ENCODE measurements around the gene CIDEA.
A peak's percentile ranks its signal among the peaks of the same experiment; 100 is the strongest.

The CIDEA gene

DNA sequence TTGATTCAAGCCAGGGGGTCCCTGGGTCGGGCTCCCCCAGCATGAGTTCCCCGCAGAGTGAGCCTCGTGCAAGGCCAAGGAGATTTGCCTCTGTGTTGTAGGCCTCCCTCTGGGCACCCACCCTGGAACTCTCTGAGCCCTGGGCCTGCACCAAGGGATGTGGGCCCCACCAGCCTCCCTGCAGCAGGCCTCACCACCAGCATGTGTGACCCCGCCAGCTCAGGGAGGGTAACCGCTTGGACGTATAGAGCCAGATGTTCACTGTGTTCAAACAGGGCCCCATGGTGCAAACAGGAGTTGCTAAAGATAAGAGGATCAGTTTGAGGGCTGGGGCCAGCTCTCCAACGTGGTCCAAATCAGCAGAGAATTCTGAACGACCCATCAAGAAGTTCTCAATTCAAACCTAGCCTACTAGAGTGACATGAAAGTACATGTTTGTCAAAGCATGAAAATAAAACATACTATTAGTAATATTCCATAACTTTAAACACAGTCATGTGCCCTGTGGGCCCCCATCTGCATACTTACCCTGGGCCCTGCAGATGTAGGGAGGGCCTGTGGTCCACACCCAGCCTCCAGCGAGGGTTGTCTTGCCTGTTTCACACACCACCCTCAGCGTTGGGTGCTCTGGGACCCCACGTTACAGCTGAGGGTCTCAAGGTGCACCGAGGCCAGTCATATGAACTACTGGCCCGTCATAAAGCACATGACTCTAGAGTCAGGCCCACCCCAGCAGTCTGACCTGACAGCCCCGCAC lies 48.4 kb downstream of the CIDEA start:
- no peak for DNase-seq

DNA sequence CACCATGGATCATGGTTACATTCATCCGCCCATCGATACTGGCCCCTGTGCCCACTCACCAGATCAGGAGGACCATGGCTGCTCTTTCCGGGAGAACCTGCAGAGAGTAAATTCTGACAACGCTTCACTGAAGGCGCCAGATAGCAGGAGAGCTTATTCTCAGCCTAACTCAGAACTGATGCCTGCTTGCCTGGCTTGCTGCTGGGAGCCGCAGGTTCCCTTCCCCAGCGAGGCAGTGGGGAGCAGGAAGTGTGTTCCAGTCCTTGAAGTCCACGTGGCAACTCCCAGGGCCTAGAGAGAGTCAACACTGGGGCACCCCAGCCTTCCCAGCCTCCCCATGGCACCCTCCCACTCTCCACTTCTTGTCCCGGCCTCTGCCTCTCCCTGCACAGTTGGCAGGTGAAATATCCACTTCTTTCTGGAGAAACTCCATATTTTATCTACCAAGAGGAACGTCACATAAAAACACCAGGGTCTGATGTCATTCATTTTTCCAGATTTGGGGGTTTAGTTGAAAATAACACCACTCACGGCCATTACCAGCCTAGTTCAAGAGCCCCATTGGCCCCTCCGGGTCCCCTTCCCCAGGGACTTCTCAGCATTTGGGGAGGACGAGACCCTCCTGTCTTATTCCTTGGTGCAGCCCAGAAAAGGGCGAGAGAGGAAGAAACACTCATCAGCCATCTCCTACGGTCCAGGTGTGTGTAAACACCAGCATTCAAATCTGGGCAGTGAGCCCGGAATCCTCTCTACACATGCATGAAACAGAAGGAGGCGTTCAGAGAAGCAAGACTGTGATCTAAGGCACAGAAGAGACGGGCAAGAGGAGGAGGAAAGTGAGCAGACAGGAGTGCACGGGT lies 50.4 kb downstream of the CIDEA start:
- DNase-seq: no peak

DNA sequence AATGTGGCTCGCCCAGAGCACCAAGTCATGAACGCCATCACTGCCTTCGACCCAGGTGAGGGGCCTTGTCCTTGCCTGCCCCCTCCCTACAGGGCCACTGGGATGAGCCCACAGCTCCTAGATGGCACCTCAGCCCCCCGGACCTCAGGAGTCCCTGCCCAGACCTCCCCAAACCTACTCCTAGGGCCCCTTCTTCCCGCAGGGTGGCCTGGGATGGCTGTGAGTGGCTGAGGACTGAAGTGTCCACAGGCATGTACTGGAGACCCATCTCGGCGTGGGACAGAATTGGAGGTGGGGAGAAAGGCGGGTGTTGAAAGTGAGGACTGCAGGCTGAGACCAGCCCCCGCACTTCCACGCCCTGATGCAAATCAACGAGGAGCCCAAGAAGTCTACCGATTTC lies 51.0 kb downstream of the CIDEA start:
- no peak for DNase-seq

DNA sequence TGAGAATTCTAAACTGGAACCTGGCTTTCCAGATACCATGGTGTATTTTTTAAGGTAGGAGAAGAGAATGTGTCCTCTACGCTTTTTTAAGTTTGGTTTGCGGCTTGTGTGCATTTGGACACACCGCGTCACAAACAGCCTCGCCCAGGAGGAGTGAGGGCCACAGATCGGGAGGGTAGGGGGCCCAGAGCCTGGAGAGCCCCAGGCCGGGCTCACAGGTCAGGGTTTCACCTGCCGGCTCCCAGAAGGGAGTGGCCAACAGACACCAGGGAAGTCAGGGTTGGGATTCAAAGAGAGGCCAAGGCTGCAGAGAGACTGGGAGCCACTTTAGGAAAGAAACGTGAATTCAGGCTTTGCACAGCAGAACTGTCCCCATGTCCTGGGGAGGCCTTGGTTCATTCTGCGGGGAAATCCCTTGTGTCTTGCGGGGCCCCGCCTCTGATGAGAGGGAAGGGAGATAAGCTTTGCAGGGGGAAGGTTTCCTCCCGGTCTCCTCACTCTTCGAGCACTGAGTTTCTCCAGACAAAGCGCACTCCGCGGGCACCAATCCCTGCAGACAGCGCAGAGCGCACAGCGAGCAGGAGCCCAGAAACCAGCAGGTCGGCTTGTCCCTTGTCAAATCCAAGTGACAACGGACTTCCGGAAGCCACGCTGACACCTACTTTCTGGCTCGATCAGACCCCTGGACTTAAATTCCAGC lies 51.9 kb downstream of the CIDEA start:
- DNase-seq: no peak

DNA sequence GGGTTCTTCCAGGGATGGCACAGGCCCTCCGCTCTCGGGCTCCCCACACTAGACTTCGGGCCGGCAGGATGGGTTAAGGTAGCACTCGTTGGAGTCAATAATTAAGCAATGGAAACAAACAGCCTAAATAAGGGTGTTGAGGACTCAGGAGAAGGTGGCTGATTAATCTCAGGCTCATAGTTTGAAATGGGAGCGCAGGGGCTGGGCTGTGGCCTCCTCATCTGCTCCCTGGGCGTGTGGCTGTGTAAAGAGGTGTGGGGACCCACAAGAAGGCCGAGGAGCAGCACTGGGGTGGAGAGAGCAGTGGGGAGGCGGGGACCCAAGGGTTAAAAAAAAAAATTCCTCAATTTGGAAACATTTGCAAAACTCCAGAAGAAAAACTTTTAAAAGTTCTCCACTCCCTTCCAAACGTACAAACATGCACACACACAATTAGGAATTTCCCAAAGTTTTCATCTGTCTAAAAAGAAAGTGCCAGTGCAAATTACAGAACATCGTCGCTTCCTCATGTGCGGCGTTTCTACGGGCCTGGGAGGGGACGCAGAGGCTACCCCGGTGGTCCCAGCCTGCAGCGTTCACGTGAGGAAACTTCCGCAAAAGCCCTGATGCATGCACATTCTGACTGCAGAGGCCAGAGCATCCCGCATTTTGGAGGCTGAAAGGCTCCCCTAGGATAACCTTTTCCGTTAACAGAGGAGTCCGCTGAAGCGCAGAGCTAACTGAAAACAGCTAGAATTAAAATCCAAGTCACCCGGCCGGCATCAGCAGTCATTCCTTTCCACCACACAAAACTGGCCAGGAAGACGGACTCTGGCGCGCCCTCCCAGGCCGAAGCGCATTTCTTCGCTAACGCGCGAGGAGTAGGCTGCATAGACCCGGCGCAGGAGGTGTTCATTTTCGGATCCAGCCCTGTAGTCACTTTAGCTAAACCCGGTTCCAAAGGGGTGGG lies 52.9 kb downstream of the CIDEA start:
- DNase-seq: no peak

DNA sequence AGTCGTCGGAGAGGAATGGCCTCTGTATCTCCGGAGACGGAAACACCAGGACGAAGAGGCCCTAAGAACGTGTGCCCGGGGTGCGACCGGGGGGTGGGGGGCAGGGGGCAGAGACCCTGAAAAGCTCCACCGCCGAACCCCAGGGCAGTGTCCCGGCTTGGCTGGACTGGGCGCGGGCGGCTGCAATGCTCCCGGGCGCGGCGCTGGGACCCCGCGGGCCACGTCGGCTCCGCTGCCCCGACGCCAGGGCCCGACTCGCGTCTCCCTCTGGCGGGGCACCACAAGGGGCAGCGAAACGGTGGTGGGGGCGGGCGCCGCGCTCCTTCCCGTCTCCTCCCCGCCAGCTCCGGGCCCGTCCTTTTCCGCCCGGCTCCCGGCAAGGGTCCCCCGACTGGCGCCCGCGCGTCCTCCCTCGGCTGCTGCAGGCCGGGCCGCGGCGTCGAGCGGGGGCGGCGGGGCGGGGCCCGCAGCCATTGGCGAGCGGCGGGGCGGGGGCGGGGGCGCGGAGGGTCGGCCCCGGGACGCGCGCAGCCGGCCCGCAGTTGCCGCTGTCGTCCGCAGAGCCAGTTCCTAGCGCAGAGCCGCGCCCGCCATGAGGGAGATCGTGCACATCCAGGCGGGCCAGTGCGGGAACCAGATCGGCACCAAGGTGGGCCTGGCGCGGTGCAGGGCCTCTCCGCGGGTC lies 53.7 kb downstream of the CIDEA start, which contains the start of gene TUBB6:
Gene TUBB6 (plus strand): TSS at position 541 of the 685 bp plus-strand sequence. CDS start 52 bp downstream, at position 593.
- DNase-seq: peak; percentile 29

DNA sequence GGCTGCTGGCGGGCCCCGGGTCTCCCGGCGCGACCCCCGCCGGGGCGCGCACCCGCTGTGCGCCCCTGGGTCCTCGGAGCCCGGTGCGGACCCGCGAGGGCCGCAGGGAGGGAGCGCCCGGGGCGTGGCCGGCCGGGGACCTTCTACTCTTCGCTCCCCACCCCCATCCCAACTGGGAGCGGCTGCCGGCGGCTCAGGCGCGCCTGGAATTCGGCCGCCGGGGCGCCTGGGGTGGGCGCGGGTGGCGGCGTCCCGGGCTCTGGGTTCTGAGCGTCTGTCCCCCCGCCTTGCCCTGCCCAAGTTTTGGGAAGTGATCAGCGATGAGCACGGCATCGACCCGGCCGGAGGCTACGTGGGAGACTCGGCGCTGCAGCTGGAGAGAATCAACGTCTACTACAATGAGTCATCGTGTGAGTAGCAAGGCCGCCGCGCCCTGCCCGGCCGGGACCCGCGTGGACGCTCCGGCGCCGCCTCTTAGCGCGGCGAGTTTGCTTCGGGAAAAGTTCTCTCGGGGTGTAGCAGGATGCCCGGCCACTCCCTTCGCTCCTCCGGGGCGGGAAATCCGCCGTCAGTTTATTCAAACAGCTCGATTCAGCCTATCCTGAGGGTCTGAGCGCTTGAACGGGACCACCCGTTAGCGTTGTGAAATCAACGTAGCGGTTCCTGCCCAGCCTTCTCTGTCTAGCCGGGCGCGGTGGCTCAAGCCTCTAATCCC lies 54.4 kb downstream of the CIDEA start:
- DNase-seq: peak; percentile 29

DNA sequence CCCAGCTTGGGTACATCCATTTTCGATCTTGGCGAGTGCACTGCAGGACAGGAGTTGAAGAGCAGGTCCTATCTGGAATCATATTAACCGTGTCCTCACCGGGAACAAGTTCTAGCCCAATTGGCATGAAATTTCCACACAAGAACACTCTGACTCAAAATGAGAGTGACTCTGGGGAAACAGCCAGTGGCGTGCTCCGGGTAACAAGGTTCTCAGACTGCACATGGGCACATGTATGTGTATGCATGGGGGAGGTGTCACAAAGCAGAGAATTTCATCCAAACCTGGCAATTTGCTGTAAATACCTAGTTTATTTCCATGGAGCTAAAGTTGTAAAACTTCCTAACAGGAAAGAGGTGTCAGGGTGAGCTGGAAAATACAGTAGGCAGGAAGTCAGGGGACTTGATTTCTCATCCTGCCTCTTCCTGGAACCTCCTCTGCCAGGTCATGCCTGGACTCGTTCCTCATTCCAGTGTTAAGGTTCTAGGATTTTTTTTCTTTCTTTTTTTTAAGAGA lies 55.6 kb downstream of the CIDEA start:
- no peak for DNase-seq

DNA sequence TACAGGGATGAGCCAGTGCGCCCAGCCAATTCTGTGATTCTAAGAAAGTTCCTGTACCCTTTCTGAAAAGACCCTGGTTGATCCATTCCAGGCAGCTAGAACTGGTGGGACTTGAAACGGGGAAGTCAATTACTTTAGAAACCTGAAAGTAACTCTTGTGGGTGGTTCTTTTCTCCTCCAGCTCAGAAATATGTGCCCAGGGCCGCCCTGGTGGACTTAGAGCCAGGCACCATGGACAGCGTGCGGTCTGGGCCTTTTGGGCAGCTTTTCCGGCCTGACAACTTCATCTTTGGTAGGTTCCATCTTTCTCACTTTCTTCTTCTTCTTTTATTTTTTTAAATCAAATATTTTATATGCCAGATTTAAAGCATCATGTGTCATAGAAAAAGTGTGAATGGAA lies 56.6 kb downstream of the CIDEA start:
- no peak for DNase-seq

DNA sequence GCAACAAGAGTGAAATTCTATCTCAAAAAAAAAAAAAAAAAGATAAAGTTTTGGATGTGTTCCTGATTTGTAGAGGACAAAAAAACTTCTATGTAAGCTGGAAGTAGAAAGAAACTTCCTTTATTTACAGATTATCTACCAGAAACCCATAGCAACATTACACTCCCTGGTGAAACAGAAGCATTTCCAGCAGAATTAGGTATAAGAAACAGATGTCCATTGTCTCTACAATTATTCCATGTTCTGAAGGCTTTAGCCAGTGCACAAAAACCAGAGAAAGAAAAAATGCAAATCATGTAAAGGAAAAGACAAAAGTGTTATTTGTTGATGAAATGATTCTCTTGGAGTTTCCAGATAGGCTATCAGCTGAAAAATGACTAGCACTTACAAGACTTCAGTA lies 58.8 kb downstream of the CIDEA start:
- DNase-seq: no peak

DNA sequence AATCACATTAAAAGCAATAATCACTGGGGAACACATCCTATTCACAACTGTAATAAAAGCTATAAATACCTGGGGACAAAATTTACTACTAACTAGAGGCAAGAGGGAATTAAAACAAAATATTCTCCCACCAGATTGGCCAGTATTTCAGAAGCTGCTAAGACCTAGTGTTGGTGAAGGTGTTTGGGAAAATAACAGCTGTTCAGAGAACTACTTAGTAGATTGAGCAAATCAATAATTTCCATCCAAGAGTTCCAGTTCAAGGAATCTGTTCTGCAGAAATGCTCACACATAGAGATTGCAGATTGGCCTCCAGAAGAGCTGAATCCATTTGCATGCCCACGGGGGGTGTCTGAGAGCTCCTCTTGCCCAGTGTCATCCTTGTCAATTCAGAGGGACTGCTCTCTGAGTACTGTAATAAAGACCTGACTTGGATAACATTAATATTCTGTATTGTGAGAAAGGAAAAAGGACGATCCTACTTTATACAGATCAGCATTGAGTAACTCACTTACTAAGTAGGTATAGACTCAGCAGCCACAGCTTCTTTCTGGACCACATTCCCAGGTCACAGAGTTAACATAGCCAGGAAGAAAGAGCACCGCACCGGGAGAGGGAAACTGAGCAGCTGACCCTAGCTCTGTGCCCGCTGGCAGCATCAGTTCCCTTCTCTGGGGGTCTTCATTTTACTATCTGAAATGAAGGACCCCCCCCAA lies 59.5 kb downstream of the CIDEA start:
- no peak for DNase-seq

DNA sequence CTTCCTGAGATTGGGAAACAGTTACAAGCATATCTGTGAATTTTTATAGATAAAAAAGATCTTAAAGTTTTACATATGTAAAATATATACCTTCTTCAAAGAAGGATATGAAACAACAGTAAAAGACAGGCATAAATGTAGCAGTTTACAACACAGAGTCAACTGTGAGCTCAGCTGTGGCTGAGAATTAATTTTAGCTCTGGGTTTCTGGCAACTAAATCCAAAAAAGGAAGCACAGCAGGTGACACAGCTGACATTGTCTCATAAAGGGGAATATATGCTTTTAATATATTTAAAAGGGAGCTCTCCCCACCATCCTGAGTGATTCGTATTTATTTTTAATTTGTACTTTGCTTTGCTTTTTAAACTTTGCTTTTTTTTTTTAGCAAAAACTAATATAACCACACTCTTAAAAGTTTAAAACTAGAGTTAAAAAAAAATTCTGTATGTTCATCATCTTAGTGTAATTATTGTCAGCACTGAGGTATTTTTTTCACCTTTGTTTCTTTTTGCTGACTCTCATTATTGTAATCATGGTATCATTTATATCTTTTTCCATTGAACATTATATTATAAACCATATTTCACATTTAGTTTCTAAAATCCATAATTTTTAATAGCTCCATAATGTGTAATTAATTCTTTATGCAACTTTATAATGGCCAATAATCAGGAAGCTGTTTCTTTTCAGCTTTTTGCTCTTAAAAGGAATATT lies 60.6 kb downstream of the CIDEA start:
- DNase-seq: no peak

DNA sequence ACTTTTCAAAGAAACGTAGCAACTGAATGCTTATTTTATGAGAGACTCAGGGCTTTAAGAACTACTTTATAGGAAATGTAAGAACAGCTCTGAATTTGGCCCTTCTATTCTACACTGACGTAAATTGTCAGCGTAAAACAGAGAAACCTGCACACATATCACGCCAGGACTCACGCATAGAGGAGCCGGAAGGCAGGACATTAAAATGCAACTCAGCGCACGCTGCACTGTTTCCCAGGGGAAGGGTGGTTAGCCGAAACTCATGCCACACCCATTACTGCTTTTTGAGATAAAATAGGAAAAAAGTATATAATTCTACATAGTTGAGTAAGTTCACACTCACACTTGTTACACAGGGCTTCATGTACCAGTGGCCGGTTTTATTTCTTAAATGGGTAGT lies 61.3 kb downstream of the CIDEA start:
- no peak for DNase-seq

DNA sequence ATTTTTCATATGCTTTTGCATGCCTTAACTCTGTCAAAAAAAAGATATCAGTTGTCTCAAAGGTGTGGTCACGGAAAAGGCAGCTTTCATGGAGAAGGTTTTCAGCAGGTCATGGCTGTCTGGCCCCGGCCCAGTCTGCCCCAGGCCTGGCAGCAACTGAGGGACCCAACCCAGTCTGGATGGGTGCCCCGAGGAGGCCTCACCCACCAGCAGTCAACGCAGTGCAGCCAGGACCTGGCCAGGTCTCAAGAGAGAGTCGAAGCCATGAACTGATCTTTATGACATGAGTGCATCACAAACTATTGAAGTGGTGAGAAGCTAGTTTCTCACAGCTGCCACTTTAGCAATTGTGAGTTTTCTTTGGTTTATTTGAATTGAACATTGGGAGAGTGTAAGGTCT lies 61.8 kb downstream of the CIDEA start:
- DNase-seq: no peak

DNA sequence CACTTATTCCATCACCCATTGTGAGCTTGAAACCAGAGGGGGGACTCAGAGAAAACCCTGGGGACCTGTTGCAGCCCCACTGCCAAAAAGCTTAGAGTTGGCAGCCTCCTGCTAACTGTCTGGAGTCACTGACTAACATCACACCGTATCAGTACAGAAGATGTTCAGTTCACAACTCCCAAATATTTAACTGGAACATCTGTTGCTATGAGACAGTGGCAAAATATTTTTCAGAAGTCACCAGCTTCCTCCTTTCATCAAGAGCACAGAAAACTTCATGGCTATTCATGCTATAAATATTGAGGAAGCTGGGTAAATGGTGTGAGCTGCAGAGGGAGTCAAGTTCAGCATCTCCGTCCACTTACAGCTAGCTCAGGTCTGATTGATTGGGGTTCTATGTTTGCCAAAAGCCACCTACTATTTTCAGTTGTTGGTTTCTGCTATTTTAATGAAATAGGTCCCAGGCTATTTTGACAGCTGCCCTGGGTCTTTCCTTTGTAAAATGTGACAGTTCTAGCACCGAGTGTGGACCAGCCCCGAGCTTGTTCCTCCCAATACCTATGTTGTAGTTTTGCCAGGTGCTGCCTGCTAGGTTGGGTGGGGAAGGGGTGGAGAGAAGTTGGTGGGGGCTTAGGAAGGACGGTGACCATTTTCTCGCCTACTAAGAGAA lies 63.6 kb downstream of the CIDEA start:
- no peak for DNase-seq

DNA sequence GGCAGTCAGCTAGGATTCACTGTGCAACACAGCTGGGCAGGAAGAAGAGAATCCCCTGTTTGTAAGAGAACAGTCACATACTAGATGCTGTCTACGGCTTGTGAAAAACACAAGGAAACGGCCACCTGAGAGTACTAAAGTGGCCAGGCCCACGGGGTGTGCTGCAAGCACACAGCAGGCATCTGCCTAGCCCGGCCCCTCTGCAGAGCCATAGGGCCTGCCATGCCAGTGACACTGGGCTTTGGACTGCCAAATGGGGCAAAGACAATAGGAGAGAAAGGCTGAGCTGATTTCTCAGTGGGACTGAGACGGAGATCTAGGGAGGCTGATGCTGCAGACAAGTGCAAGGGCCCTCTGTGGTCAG lies 64.2 kb downstream of the CIDEA start:
- DNase-seq: no peak

DNA sequence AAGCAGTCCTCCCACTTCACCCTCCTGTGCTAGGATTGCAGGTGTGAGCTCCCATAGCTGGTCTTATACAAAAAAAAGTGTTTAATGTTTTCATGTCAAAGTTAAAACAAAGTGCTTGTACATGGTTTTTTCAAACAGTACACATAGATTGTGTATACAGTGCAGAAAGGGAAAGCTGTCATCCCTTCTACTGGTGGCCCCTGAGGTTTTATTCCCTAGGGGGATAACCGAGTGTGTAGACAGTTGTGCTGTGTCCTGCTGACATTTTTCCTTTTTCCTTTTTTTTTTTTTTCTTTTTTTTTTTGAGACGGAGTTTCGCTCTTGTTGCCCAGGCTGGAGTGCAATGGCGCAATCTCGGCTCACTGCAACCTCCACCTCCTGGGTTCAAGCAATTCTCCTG lies 64.7 kb downstream of the CIDEA start:
- no peak for DNase-seq

DNA sequence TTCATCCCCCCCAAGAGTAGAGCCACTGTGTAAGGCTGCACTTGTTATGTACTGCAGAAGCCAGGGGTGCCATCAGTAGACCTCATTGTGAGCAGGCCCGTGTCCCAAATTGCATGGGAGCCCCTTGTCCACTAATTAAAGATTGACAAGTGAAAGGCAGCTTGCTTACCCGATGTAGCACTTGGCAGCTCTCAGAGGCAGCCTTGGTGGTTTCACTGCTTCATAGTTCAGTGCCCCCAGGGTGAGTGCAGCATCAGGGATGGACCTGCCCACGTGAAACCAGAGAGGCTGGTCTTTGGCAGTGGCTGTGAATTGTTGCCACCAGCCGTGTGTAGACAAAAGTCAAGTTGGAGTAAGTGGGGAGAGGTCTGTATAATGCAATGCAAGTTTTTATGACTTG lies 67.2 kb downstream of the CIDEA start:
- no peak for DNase-seq

Measured in GOT3 (cell line).